ENCODE results near the gene CCDC17.
"Not testable (repeated sequence)": the region's sequence is repeated elsewhere in the genome, so short reads cannot be mapped to it uniquely, and the experiment has no call there.

CCDC17 gene

DNA sequence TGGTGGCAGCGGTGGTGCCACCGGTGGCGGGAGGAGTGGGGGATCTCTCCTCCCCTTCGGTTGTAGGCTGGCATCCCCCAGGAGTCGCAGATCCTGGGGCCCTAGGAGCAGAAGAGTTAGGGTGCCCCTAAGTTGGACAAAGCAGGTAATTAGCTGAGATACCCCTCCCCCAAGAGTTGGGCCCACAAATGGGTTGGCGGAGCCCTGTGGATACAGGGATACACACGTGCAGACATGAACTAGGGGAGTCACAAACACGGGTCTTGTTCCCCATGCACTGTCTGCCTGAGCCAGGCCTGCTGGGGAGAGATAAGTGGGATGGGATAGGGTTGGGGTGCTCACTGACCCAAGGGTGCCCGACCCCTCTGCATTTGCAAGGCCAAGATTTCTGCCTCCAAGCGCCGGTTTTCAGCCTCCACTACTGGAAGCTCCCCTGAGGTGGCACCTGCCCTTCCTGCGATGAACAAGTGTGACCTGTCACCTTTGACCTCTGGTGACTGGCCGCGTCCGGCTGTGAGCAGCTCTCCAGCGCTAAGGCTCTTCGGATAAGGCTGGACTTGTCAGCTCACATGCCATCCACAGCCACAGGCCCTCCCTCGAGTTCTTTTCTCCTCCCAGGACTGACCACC, 1.8 kb downstream of the CCDC17 start:
- DNase-seq (ENCODE audit: low read depth), result no peak

DNA sequence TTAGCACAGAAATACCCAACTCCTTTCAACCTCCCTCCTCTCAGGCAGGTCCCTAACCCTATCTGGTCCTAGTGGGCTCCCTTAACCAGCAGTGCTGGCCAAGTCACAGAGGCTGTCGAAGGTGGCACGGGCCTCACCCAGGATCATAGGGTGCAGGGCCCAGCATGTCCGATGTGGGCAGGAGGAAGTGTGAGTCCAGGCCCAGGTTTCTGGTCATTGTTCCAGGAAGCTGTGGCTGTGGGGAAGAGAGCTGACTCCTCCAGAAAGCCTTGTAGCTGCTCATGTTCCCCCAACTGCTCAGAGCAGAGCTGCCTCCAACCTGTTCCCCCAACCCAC, 2.4 kb downstream of the CCDC17 start:
- no peak for DNase-seq (ENCODE audit: low read depth)

DNA sequence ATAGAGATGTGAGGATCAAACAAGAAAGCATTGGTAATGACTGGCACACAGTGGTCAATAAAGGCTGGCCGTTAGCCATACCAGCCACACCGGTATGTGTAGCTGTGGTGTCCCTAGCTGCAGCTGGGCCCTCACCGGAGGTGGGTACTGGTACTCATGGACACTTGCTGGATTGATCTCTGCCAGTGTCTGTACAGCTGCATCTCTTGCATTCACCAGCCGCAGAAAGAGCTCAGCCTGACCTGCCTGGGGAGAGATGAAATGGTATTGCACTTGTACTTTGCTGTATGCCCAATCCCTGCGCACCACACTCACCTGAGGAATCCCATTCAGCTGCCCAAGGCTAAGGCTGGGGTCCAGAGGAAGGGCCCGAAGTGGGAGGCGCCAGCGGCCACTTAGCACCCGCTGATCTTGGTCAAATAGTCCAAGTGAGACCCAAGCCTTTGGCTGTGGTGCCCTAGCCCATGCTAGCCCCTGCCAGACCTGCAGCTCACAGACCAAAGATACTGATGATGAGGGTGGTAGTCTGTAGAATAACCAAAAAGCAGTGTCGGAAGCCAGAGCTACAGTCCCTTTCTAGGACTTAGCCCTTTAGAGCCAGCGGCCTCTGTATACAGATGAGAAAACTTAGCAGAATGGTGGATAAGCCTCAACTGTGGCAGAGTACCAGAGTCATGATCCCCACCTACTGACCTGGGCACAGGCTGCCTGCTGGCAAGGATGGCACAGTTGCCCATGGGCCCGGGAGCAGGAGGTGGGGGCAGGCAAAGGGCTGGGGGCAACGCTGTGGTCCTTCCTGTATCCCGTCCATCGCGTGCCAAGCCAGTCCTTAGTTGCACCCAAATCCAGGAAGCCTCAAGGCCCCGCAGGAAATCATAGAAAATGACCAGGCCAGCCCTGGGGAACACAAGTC, 3.0 kb downstream of the CCDC17 start:
- no peak for DNase-seq (ENCODE audit: low read depth)

DNA sequence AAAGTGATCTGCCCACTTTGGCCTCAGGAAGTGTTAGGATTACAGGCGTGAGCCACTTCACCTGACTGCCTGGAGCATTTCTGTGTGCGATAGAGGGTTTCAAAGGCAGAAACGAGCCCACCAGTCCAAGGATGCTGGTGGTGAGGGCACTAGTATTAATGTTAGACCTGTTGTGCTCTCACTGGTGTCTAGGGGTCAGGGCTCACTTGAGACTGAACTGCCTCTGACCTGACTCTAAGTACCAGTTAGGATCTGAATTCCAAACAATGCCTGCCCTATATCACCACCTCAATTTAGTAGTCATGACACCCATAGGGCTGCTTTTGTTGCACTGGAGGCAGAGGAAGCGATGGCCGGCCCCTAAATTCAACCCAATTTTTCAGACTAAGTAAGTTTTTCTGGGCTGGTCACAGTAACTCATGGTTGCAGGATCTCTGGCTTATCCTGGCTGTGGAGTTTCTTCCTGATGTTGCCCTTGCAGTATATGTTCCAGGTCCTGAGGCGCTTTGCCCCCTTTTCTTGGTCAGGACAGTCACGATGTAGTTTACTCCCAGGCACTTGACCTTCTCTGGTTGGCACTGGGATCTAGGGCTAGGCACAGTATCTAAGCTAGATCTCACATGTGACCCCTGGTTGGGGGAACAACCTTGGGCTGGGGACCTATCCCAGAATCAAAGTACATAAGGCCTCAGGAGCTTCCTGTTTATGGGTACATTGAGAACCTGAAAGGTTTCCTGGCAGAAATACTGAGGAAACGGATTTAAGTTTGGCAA, 4.5 kb downstream of the CCDC17 start:
- no peak for DNase-seq (ENCODE audit: low read depth)

DNA sequence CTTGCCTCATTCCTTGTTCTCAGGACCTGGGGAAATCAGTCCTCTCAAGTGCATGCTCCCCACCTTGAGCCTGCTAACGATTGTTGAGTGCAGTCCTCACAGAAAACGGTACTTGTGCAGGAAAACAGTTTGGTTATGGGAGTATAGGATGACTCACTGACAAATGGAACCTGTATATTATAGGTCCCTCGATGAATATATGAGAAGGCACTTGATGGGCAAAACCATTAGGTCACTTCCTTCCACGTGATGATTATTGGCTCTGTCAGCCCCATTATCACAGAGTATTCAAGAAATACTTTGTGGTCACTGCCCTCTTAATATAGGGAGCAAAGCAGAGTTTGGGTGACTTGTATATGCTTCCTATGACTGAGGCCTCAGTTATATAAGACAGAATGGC, 6.2 kb downstream of the CCDC17 start:
- no peak for DNase-seq (ENCODE audit: low read depth)

DNA sequence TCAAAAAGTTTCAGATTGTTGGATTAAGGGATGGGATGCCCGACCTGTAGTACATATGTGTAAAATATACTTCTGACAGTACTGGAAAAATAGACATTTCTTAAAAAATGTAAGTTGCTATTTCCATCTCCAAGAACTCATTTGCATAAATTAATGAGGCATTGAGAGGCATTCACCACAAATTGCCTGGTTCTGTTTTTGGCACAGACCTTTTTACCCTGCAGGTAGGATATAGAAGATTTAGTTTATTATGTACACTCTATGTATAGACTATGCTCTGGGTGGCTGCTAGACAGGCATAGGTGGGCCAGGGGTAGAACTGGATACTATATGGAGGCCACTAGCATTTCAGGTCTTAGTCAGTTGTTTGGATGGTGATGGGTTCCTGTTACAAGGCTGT, 8.0 kb downstream of the CCDC17 start:
- no peak for DNase-seq (ENCODE audit: low read depth)

DNA sequence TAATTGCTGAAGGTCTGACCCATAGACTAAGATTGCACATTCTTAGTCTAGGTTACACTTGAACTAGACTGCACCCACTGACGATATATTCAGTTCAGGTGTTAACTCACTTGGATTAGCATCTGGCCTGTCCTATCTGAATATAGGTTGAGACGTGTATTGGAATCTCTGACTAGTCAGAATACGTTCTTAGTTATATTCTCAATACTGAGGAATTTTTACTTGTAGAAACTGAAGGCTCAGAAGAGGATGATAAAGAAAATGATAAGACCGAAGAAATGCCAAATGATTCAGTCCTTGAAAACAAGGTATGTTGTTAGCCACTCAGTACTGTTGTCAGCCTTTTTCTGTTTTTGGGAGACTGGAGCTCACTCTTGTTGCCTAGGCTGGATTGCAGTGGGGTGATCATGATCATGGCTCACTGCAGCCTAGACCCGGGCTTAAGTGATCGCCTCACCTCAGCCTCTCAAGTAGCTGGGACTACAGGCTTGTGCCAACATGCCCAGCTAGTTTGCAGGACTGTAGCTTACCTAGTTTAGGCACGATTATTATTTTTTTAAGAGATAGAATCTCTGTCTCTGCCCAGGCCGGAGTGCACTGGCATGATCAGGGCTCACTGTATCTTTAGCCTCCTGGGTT, 10.8 kb downstream of the CCDC17 start:
- DNase-seq (ENCODE audit: low read depth), result no peak

DNA sequence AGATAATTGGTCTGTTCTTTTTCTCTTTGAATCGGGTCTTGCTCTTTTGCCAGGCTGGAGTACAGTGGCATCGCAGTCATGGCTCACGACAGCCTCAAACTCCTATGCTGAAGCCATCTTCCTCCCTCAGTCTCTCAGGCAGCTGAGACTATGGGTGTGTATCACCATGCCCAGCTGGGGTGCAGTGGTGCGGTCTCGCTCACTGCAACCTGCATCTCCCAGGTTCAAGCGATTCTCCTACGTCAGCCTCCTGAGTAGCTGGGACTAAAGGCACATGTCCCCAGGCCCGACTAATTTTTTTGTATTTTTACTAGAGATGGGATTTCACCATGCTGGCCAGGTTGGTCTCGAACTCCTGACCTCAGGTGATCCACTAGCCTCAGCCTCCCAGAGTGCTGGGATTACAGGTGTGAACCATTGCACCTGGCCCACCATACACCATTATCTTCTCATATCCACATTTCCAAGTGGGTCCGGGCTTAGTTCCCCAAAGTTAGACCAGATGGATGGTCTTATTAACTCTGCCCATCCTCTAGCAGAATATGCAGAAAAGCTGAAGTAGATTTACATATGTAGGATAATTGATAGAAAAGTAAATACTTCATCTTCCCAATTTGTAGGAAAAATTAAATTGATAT, 13.1 kb downstream of the CCDC17 start:
- no peak for DNase-seq (ENCODE audit: low read depth)

DNA sequence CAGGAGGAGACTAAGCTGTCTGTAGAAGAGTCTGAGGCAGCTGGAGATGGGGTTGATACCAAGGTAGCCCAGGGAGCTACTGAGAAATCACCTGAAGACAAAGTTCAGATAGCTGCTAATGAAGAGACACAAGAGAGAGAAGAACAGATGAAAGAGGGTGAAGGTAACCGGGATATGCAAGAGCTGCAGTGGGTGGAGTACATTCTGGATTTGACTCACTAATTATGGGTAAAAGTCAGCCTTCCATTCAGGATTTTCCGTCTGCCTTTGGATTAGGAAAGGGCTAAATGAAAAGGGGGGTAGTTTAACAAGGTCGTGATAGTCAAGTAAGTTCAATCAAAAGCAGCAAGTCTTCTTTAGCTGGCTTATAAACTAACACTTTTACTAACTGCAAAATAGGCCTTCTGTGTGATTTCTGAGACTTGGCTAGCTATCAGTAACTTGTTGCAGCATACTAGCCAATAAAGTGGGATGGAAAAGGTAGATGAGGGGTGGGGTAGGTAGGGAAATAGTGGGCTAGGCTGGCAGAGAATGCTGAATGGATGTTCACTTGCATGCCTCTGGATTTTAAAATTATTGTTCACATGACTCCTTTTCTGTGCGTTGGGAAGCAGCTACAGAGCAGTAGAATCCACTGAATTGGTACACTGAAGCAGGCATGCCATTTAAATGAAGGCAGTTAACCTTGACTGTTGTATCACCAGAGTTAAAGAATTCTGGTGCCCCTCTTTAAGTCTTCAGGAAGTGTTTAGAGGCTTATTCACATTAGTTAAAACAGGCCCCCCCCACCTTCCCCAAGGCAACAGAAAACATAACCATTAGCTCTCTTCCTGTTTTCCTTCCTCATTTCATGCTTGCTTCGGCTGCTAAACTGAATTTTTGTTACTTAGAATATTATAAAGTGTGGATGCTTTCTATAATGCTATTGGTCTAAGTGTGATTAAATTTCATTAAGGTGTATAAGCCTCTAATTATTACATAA, 15.4 kb downstream of the CCDC17 start:
- DNase-seq (ENCODE audit: low read depth), result no peak

DNA sequence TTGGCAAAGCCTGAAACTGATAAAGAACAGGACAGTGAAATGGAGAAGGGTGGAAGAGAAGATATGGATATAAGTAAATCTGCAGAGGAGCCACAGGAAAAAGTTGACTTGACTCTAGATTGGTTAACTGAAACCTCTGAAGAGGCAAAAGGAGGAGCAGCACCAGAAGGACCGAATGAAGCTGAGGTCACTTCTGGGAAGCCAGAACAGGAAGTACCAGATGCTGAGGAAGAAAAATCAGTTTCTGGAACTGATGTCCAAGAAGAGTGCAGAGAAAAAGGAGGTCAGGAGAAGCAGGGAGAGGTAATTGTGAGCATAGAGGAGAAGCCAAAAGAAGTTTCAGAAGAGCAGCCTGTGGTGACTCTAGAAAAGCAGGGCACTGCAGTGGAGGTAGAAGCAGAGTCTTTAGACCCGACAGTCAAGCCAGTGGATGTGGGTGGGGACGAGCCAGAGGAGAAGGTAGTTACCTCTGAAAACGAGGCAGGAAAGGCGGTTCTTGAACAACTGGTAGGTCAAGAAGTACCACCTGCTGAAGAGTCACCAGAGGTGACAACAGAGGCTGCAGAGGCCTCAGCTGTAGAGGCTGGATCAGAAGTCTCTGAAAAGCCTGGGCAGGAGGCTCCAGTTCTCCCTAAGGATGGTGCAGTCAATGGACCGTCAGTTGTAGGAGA, 16.3 kb downstream of the CCDC17 start:
- DNase-seq (ENCODE audit: low read depth), result no peak

DNA sequence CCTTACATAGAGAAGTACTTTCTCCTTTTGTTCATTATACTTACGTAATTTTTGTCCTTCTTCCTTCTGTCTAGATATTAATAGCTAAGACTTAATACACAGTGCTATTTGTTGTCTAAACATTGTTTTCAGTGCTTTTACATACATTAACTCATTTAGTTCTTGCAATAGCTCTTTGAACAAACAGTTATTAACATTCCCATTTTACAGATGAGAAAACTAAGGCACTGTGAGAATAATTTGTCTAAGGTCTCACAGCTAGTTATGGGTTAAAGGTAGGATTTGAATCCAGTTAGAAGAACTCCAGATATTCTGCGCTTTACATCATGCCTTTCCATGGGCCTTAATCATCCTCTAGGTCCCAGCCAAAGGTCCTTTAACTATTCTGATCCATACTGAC, 19.6 kb downstream of the CCDC17 start:
- no peak for DNase-seq (ENCODE audit: low read depth)

DNA sequence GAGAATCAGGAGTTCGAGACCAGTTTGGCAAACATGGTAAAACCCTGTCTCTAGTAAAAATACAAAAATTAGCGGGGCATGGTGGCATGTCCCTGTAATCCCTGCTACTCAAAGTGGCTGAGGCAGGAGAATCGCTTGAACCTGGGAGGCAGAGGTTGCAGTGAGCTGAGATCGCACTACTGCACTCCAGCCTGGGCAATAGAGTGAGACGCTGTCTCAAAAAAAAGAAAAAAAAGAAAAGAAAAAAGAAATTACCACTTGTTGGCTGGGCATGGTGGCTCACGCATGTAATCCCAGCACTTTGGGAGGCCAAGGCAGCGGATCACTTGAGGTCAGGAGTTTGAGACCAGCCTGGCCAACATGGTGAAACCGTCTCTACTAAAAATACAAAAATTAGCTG, 27.1 kb downstream of the CCDC17 start:
- DNase-seq (ENCODE audit: low read depth), result not testable (repeated sequence)

DNA sequence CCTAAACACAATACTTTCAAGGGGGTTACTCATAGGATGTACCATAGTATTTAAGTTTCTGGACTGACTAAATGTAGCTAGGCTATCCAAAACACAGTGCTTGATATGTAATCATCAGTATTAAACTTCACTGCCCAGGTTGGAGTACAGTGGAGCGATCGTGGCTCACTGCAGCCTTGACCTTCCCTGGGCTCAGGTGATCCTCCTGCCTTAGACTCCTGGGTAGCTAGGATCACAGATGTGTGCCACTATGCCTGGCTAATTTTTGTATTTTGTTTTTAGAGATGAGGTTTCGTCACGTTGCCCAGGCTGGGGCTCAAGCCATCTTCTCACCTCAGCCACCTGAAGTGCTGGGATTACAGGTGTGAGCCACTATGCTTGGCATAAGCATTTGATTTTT, 29.4 kb downstream of the CCDC17 start:
- DNase-seq (ENCODE audit: low read depth), result no peak

DNA sequence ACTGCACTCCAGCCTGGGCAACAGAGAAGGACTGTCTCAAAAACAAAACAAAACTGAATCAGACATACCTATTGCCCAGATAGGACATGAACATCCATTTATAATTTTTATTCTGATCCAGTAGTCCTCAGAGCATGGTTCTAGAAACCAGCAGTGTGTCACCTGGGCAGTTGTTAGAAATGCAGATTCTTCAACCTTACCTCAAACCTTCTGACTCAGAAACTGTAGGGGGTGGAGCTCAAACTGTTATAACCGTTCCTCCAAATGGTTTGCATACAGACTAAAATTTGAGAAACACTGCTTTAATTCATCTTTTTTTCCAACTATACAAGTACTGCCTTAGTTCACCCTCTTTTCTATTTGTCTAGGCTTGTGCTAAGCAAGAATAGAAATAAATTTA, 34.0 kb downstream of the CCDC17 start:
- no peak for DNase-seq (ENCODE audit: low read depth)

DNA sequence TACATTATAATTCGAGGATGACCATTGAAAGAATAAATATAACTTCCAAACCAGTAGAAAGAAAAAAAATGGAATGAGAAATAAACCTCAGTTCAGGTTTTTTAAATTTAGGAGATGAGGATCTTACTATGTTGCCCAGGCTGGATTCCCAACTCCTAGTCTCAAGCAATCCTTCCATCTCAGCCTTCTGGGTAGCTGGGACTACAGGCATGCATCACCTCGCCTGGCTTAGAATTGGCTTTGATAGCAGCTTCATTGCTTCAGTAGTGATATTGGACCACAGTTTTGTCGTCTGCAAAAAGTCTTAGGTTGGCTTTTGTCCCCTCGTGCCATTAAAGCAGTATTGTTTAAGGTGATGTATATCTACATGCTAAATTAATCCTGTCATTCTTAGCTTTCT, 37.1 kb downstream of the CCDC17 start:
- no peak for DNase-seq (ENCODE audit: low read depth)

DNA sequence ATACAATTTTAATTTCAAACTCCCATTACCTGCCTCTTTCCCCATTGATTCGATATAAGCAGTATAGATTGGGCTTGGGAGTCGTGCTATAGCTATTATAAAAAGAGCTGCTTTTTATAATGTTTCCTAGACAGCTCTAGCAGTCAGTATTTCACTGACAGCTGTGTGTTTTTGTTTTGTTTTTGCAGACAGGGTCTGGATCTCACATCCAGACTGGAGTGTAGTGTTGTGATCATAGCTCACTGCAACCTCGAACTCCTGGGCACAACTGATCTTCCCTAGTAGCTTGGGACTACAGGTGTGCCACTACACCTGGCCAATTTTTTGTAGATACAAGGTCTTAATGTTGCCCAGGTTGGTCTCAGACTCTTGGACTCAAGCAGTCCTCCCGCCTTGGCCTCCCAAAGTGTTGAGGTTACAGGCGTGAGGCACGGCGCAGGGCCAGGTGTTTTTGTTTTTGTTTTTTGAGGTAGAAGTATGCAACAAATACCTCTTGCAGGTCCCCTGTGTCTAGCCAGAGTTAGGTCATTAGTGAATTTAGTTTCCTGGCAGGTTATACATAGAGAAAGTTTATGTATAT, 38.3 kb downstream of the CCDC17 start:
- no peak for DNase-seq (ENCODE audit: low read depth)

DNA sequence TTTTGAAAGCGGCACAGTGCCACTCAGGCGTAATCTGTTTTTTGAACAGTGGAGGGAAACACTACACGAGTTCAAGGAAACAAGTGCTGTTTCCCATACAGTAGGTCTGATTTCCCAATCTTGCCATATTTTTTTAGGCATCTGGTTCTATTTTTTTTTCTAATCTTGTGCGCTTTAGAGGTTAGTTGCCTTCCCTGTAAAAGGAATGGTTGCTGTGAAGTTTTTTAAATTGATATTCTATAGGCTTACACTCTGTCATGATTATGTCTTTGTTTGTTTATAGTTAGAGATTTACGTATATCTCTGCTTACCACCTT, 38.8 kb downstream of the CCDC17 start:
- DNase-seq (ENCODE audit: low read depth), result no peak

DNA sequence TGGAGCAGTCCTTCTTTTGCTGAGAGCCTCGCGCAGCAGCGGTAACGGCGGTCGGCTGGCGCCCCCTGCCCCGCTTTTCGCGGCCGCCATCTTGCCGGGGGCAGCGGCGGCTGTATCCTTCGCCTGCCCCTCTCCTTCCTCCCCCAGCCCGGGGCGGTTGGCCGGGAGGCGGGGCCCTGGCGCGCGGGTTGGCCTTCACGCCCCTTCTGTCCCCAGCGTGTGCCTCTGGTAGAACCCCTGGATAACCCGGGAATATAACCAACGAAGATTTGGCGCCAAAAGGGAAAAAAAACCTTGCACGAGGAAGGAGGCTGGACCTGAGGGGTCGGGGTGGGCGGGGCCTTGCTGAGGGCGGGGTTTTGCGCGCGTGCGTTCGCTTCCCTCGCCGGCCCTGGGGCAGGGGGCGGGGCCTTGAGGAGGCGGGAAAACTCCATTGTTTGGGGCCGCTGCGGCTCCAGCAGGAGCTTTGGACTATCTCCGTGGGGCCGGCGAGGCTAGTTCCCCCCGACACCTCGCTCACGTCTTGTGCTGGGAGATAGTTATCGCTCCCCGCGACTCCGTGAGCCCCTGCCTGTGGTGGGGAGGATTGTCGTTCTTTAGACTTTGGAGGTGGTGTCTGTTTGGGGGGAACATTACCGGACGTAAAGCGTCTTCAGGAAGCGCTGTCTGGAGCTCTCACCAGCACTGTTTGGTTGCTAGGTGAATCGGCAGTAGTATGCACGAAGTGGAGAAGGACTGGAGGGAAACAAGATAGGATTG, 39.3 kb downstream of the CCDC17 start:
- DNase-seq (ENCODE audit: low read depth), result peak; percentile 82

DNA sequence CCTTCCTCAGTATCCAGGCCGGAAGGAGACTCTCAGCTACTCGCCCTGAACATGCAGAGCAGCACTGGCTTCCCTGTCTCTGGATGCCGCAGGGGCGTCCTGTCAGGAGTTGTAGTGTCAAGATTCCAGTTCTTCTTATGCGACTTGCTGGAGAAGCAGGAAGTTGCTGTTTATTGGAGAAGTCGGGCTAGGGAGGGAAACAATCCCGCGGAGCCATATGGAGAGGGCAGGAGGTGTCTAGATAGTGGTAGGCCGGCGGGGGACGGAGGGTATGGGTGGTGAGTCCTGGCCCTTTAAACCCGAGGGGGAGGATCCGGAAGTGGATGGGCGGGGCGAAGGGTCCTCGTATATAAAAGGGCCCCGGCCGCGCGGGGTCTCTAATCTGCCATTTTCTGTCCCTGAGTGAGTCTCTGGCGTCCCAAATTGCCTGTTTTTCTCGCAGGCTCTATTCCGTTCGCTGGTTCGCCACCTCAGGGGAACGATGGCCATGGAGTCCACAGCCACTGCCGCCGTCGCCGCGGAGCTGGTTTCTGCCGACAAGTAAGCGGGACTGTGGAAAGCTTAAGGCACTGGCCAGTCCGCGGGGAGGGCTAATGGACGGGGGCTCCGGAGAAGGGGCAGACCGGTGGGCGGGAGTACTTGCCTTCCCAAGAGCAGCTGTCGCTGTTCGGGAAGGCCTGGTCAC, 40.0 kb downstream of the CCDC17 start, which contains the start of gene NASP:
TSS of gene NASP (plus strand) at position 376 of the 685 bp plus-strand sequence. CDS start at position 482, 106 bp downstream.
- peak; percentile 85 for DNase-seq (ENCODE audit: low read depth)

All from stimulated activated CD8-positive, alpha-beta memory T cell treated with anti-CD3 and anti-CD28 coated beads, Interleukin-4, amount 100 ng/mL, for 24 hours (primary cell).